H9 (cell line): ENCODE data around the gene IGDCC3. TPM values are rescaled to one million over a fixed set of nuclear protein-coding genes. Genes with fewer than 3 reads are reported as not detected.

Experiments used
- DNase-seq: peaks from one replicate; pipeline ENCODE4 v3.0.0-alpha.2; 2017
- H2AFZ ChIP-seq: one replicate; pipeline ENCODE4 v1.6.1; 2013; ENCODE audit warnings: mild to moderate bottlenecking, low read length, control low read depth, moderate library complexity
- H2AK5ac ChIP-seq: 2 replicates; pipeline ENCODE4 v1.6.1; 2013; ENCODE audit warnings: low read length, control low read depth, mixed read lengths; ENCODE audit not compliant: insufficient read length
- H2BK120ac ChIP-seq: one replicate; pipeline ENCODE4 v1.6.1; 2013; ENCODE audit warnings: low read depth, mild to moderate bottlenecking, low read length, control low read depth, inconsistent platforms; ENCODE audit not compliant: poor library complexity, severe bottlenecking
- H2BK12ac ChIP-seq: 2 replicates; pipeline ENCODE4 v1.6.1; 2013; ENCODE audit warnings: low read length, control low read depth, mixed read lengths, low read depth; ENCODE audit not compliant: insufficient read length
- H2BK15ac ChIP-seq: 2 replicates; pipeline ENCODE4 v1.6.1; 2013; ENCODE audit warnings: low read depth, low read length, control low read depth
- H2BK20ac ChIP-seq: one replicate; pipeline ENCODE4 v1.6.1; 2013; ENCODE audit warnings: low read depth, mild to moderate bottlenecking, low read length, control low read depth, inconsistent platforms; ENCODE audit not compliant: poor library complexity, severe bottlenecking
- H2BK5ac ChIP-seq: 2 replicates; pipeline ENCODE4 v1.6.1; 2013; ENCODE audit warnings: low read length, control low read depth, mixed read lengths; ENCODE audit not compliant: insufficient read length
- H3K14ac ChIP-seq: 2 replicates; pipeline ENCODE4 v1.6.1; 2013; ENCODE audit warnings: low read length, control low read depth; ENCODE audit not compliant: insufficient read depth
- H3K18ac ChIP-seq: 2 replicates; pipeline ENCODE4 v1.6.1; 2013; ENCODE audit warnings: low read depth, mild to moderate bottlenecking, mixed read lengths, low read length, control low read depth; ENCODE audit not compliant: insufficient read length
- H3K23ac ChIP-seq: 2 replicates; pipeline ENCODE4 v1.6.1; 2013; ENCODE audit warnings: low read length, control low read depth, mixed read lengths, low read depth; ENCODE audit not compliant: insufficient read length
- H3K23me2 ChIP-seq: 2 replicates; pipeline ENCODE4 v1.6.1; 2013; ENCODE audit warnings: low read depth, mild to moderate bottlenecking, mixed read lengths, low read length, control low read depth; ENCODE audit not compliant: insufficient read length, poor library complexity, severe bottlenecking
- H3K27ac ChIP-seq: 2 replicates; pipeline ENCODE4 v1.5.1; 2013; ENCODE audit warnings: low read length, control low read depth, mixed read lengths, low read depth; ENCODE audit not compliant: insufficient read length
- H3K27me3 ChIP-seq: 2 replicates; pipeline ENCODE4 v1.6.1; 2013; ENCODE audit warnings: low read length, control low read depth, inconsistent platforms; ENCODE audit not compliant: insufficient read depth
- H3K4ac ChIP-seq: 2 replicates; pipeline ENCODE4 v1.6.1; 2013; ENCODE audit warnings: low read depth, mild to moderate bottlenecking, control low read depth, inconsistent platforms, low read length, moderate library complexity
- H3K4me1 ChIP-seq: 2 replicates; pipeline ENCODE4 v1.6.1; 2013; ENCODE audit warnings: low read length, control low read depth, inconsistent platforms; ENCODE audit not compliant: insufficient read depth
- H3K4me2 ChIP-seq: 2 replicates; pipeline ENCODE4 v1.6.1; 2013; ENCODE audit warnings: low read length, control low read depth, mixed read lengths; ENCODE audit not compliant: insufficient read length, insufficient read depth
- H3K56ac ChIP-seq: 2 replicates; pipeline ENCODE4 v1.6.1; 2013; ENCODE audit warnings: low read depth, mild to moderate bottlenecking, mixed read lengths, low read length, control low read depth; ENCODE audit not compliant: insufficient read length
- H3K79me1 ChIP-seq: 2 replicates; pipeline ENCODE4 v1.6.1; 2013; ENCODE audit warnings: low read depth, mild to moderate bottlenecking, moderate library complexity, low read length, control low read depth, inconsistent platforms; ENCODE audit not compliant: insufficient read depth, poor library complexity, severe bottlenecking
- H3K79me2 ChIP-seq: 2 replicates; pipeline ENCODE4 v1.6.1; 2013; ENCODE audit warnings: low read length, control low read depth, inconsistent platforms; ENCODE audit not compliant: insufficient read depth
- H3K9ac ChIP-seq: 2 replicates; pipeline ENCODE4 v1.6.1; 2013; ENCODE audit warnings: low read length, control low read depth, mixed read lengths; ENCODE audit not compliant: insufficient read length; ENCODE audit errors: extremely low read depth
- H3K9me3 ChIP-seq: one replicate; pipeline ENCODE4 v1.6.1; 2013; ENCODE audit warnings: low read depth, low read length, inconsistent platforms; ENCODE audit not compliant: control insufficient read depth
- H3T11ph ChIP-seq: one replicate; pipeline ENCODE4 v1.6.1; 2013; ENCODE audit warnings: mild to moderate bottlenecking, low read length, control low read depth, inconsistent platforms
- H4K20me1 ChIP-seq: one replicate; pipeline ENCODE4 v1.6.1; 2013; ENCODE audit not compliant: control insufficient read depth, insufficient read length, insufficient read depth
- H4K5ac ChIP-seq: 2 replicates; pipeline ENCODE4 v1.6.1; 2013; ENCODE audit warnings: low read depth, mild to moderate bottlenecking, mixed read lengths, low read length, control low read depth; ENCODE audit not compliant: insufficient read length
- H4K8ac ChIP-seq: replicated peaks from 2 replicates; pipeline ENCODE4 v1.6.1; 2013; ENCODE audit warnings: low read length, control low read depth, mixed read lengths, low read depth; ENCODE audit not compliant: insufficient read length
- H4K91ac ChIP-seq: 2 replicates; pipeline ENCODE4 v1.6.1; 2013; ENCODE audit warnings: low read depth, mild to moderate bottlenecking, moderate library complexity, mixed read lengths, low read length, control low read depth; ENCODE audit not compliant: insufficient read length
- H3K27ac Mint-ChIP-seq, 3 experiments: 2 replicates in 2 of 3; 3 replicates in 1 of 3; pipeline ENCODE4 v1.8.0; 2020 to 2021; ENCODE audit warnings: mixed read lengths in 3 of 3, mild to moderate bottlenecking in 1 of 3, moderate library complexity in 1 of 3
- H3K27me3 Mint-ChIP-seq: 2 replicates; pipeline ENCODE4 v1.8.0; 2021; ENCODE audit warnings: low read depth, mild to moderate bottlenecking, moderate library complexity, mixed read lengths
- H3K36me3 Mint-ChIP-seq, 3 experiments: 2 replicates in 2 of 3; 3 replicates in 1 of 3; pipeline ENCODE4 v1.8.0; 2020 to 2021; ENCODE audit warnings: low read depth in 3 of 3, mixed read lengths in 3 of 3; ENCODE audit not compliant: insufficient read depth in 1 of 3
- H3K4me1 Mint-ChIP-seq, 2 experiments: 2 replicates each; pipeline ENCODE4 v1.8.0; 2020; ENCODE audit warnings: mixed read lengths in 2 of 2
- H3K4me3 Mint-ChIP-seq, 2 experiments: 2 replicates in 1 of 2; 3 replicates in 1 of 2; pipeline ENCODE4 v1.8.0; 2020 to 2021; ENCODE audit warnings: mild to moderate bottlenecking in 2 of 2, mixed read lengths in 2 of 2, moderate library complexity in 1 of 2
- H3K9me3 Mint-ChIP-seq, 2 experiments: 2 replicates in 1 of 2; 3 replicates in 1 of 2; pipeline ENCODE4 v1.8.0; 2020; ENCODE audit warnings: mild to moderate bottlenecking in 2 of 2, mixed read lengths in 2 of 2, moderate library complexity in 1 of 2
- CTCF ChIP-seq: fragments of 200-600 bp; sonication (generic); conservative IDR thresholded peaks from 3 replicates; pipeline ENCODE4 v1.8.0; 2021; ENCODE audit warnings: antibody characterized with exemption, mild to moderate bottlenecking
- WGBS: extraction: QIAGEN DNeasy Blood & Tissue Kit; methylation state at CpG from one replicate; pipeline ENCODE4 v1.1.7; 2013; ENCODE audit warnings: missing lambda C conversion rate, low lambda C conversion rate, mixed read lengths; ENCODE audit not compliant: insufficient read length; ENCODE audit errors: extremely low coverage; 5-methylcytosine and 5-hydroxymethylcytosine counted together
- total RNA-seq: library from RNA; stranded (reverse); gene quantifications from 2 replicates; pipeline ENCODE4 v1.2.1, GENCODE V29; 2021

IGDCC3 gene
- total RNA-seq, 1 experiment from 2014 or later = 18.9 TPM

GRCh38 chr15:65355988-65356353 is 21.8 kb downstream of the IGDCC3 start:
- Histone ChIP-seq H4K8ac (no peak overlapping the region), H3K79me1 (no peaks in the 10 kb centered on the region), H4K91ac (no peak overlapping the region), H2BK120ac (no peak overlapping the region), H3K18ac (no peak overlapping the region), H3K14ac (0 out of 2 replicates have a peak overlapping the region, but pooled peaks have one; percentile 27), H2BK5ac (no peak overlapping the region), H3K23ac (no peak overlapping the region), H3K4me2 (peak overlapping the region; percentile 70), H2BK12ac (no peak overlapping the region), H3K79me2 (no peaks in the 10 kb centered on the region), H3K9ac (no peak overlapping the region), H3K4ac (no peak overlapping the region), H2AK5ac (no peak overlapping the region), H3K27me3 (peaks cover 5% of the 10 kb centered on the region; the same call in 1 of the 2 replicates), H3K27ac (no peak overlapping the region), H4K5ac (no peak overlapping the region), H2AFZ (no peak overlapping the region), H3K23me2 (peaks cover 8% of the 10 kb centered on the region), H3K9me3 (no peaks in the 10 kb centered on the region), H3K4me1 (peaks cover 2% of the 10 kb centered on the region; the same call in 1 of the 2 replicates), H4K20me1 (no peaks in the 10 kb centered on the region), H3K56ac (no peak overlapping the region), H2BK15ac (no peak overlapping the region), H3T11ph (no peak overlapping the region), H2BK20ac (no peak overlapping the region)
- no peak for DNase-seq
- Mint-ChIP-seq H3K36me3 (peaks cover 14 to 21% (median 14%) of the 10 kb centered on the region in 3 experiments), H3K9me3 (peaks cover 5 to 25% of the 10 kb centered on the region in 2 experiments), H3K4me3 (peak overlapping the region; percentile 60 to 77), H3K27me3 (peaks cover 63% of the 10 kb centered on the region), H3K4me1 (peaks cover 14 to 23% of the 10 kb centered on the region in 2 experiments), H3K27ac (no peak overlapping the region)
- TF ChIP-seq CTCF = no peak
- WGBS = no CpG with 5 or more reads among the region's 17 CpGs
